C4-2B (cell line): ENCODE measurements around the gene SHANK1.

ENCODE experiments used
- CTCF ChIP-seq: fragments of 450-650 bp; conservative IDR thresholded peaks from 2 replicates; pipeline ENCODE4 v1.5.1; 2017; ENCODE audit warnings: mild to moderate bottlenecking
- ZFX ChIP-seq: fragments of 450-650 bp; IDR thresholded peaks from 2 replicates; pipeline ENCODE4 v1.6.1; 2017

DNA sequence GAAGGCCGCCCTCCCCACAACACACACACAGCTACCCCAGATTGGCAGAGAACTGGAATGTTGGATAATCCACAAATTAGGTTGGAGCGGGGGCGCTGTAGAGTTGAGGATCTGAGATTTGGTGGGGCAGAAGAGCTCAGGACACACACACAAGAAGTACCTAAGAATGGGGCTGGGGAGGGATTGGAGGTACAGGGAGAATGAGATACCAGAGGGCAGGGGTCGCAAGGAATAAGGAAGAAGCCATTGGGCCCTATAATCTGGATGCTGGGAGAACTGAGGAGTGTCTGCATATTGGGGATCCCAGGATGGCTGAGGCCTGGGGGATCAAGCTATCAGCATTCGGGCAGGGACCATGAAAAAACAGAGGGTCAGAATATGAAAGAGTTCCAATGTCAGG is 91.5 kb downstream of the SHANK1 start:
- TF ChIP-seq CTCF: no peak
- TF ChIP-seq ZFX: no peak
